GM18508 (cell line): Measurements from ENCODE around the gene CRISPLD2.

ENCODE experiments used
- ATAC-seq: cut with Tn5 transposase; IDR thresholded peaks from one replicate; pipeline ENCODE4 v1.9.1; 2021; ENCODE audit warnings: moderate number of reproducible peaks; ENCODE audit not compliant: insufficient read depth, unreplicated experiment

The CRISPLD2 gene

DNA sequence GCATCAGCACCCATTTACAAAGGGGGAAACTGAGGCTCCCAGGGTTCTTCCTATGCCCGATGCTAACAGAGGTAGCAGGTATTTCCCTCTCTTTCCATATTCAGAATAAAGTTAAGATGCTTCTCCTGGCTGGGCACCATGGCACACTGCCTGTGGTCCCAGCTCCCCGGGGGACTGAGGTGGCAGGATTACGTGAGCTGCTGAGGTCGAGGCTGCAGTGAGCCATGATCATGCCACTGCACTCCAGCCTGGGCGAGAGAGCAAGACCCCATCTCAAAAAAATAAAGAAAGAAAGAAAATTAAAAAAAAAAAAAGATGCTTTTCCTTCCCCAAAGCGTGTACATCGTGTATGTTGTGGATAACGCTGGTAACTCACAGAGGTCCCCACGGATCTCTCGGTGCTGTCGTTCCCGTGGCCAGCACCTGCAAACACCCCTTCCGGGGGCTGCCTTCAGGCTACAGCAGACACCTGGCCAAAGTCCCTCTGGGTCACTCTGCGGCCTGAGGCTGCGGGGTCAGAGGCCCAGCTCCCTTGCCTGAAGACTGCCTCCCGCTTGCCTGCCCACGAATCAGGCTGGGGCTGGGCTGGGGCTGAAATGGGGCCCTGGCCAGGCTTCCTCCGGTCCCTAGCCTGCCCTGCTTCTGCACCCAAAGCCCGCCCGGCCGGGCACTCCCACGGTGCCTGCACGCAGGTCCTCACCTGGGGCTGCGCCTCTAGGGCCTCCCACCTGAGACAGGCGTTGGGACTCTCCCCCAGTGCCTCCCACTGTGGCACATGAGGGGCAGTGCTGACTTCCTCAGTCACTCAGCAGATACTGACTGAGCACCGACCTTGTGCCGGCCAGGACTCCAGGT is 128.4 kb downstream of the CRISPLD2 start:
- no peak for ATAC-seq

DNA sequence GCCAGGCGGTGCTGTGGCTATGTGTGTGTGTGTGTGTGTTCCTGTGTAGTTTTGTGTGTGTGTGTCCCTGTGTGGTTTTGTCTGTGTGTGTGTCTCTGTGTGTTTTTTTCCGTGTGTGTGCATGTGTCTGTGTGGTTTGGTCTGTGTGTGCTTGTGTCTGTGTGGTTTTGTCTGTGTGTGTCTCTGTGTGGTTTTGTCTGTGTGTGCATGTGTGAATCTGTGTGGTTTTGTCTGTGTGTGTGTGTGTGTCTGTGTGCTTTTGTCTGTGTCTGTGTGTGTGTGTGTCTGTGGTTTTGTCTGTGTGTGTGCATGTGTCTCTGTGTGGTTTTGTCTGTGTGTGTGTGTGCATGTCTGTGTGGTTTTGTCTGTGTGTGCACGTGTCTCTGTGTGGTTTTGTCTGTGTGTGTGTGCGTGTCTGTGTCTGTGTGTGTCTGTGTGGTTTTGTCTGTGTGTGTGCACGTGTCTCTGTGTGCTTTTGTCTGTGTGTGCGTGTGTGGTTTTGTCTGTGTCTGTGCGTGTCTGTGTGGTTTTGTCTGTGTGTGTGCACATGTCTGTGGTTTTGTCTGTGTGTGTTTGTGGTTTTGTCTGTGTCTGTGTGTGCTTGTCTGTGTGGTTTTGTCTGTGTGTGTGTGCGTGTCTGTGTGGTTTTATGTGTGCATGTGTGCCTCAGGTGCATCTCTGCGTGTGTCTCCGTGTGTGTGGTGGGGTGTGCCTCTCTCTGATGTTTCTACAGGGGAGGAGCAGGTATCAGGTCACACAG is 129.2 kb downstream of the CRISPLD2 start:
- no peak for ATAC-seq

DNA sequence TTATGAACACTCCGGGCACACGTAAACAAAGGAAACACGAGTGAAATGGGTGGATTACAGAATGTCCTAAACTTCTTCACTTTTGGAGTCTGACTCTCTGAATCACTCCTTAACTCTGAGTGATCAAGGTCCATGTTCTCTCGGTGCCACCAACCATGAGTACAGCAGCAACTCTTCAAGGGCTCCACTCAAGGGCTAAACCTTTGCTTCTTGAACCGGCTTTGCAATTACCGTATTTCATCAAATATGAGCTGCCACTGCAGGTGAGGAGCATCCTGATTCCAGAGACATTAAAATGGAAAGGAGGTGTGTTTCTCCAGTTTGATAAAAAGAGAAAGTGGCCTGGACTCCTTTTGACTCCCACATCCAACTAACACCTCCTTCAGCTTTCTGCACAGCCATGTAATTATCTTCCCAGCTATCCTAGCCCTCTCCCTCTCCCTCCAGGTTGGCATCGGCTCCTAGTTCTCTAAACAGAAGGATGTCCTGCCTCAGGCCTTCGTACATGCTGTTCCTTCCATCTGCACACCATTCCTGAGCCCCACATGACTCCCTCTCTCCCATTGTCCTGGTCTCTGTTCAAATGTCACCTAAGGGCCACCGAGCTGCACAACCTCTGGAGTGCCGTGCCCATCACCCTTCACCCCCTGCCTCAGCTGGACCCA is 130.1 kb downstream of the CRISPLD2 start:
- ATAC-seq, result no peak

DNA sequence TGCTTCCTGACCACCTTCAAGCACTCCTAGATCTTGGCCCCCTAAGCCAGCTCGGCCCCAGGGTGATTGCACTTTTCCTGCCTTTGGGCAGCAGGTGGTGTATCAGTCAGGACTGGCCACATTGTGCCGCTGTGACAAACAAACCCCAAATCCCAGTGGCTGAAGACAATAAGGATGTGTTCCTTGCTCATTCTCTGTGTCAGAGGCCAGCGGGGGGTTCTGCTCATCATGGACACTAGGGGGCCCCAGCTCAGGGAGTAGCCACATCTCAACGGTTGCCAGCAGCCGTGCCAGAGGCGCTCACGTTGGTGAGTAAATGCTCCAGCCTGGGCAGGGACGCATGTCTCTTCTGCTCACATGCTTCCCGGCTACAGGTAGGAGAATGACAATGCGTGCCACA is 131.1 kb downstream of the CRISPLD2 start:
- no peak for ATAC-seq

DNA sequence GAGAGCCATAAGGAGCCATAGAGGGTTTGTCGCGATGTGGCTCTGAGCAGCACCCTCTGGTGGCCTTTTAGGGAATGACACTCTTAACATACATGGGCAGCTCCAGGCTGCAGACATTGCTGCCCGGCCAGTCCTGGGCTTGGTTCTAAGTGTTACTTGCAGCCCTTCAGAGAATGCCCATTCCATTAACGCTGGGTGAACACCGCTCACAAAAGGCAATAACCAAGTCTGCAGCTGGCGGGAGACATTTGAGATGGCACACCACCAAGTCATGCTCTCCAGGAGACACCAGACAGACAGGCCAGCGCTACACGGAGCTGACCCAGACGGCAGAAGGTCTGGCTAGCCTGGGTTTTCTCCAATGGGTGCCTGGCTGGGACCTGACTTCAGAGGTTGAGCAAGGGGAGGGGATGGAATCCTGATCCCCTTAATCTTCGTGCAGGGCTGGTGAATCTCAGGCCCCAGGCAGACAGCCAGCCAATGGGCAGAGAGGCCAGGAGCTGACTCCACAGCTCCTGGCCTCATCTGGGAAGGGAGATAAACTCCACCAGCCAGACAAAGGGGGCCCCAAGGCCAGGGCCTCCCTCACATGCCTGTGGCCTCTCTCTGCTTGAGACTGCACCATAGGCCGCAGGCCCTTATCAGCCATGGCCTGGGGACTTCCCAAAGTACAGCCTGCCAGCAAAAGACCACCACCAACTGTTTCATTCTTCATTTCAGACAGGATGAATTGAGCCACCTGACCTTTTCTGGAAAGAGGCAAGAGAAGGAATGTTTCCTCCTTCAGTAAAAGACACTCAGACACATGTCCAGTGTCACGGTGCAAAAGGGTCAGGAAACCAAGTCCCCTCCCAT is 132.8 kb downstream of the CRISPLD2 start:
- ATAC-seq, result no peak

DNA sequence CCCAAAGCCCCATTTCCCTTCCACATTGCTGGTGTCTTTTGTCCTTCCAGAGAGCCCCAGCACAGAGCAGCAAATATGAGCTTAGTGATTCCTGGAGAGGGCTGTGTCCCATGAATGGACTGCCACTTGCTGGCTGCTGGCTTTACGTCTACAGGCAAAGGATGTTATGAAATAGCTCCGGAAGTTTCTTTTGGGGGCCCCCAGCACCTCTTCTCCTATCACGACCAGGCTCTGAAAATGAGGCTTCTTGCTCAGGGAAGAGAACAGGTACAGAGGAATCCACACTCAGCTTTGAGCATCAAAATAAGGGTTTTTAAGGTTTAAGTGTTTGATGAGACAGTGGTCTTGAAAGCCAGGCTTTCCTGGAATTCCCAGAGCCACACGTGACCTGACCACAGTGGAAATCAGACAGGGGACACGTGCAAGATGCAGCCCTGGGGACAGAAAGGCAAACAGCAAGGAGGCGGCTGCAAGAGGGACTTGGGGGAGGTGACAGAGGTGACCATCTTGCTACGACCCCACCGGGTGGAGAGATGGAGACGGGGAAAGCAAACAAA is 133.5 kb downstream of the CRISPLD2 start:
- no peak for ATAC-seq

DNA sequence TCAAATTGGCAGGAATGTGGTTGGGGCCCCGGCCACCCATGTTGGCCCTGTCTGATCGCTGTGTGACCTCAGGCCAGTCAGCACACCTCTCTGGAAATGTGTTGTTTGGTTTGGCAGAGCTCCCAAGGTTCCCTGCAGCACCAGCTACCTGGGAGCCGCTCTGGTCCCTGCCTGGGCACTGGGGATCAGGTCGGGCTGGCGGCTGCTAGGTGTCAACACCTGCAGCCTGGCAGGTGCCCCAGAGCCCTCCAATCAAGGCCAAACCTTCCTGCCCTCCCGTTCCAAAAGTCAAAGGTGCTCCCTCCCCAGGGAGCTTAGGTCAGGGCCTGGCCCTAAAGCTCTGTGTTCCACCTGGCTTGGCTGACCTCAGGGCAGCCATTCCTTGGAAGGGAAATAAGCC is 135.6 kb downstream of the CRISPLD2 start:
- no peak for ATAC-seq

DNA sequence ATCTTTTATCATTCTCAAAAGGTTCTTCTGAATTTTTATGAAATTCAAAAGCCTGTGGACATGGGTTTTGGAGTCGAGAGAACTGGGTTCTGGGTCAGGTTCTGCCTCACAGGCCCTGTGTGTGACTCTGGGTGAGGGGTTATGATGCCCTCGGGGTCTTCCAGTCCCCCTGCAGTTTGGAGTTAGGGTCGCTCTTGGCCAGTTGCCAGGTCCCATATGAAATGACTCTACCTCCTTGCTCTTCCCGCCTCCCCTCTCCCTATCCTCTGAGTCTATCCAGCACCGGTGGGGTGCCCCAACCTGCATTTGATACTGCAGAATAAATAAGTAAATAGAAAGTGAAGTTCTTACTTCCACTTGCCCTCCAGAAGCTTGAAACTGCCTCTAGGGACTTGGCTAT is 137.4 kb downstream of the CRISPLD2 start:
- ATAC-seq, result no peak

DNA sequence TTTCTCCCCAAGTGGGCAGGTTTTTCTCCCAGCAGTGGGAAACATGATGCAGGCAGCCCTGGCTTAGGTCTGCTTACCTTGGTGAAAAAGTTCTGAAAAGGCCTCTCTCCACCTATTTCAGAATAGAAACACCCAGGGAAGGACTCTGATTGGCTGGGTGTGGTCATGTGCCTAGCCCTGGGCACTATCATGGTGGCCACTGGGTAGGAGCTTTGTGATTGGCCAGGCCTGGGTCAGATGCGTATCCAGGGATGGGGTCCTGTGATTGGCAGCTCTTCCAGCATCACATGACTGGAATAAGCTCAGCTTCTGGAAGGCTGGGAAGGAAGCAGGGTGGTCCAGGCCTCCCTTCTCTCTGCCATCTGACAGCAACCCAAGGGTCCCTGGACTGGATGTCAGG is 138.0 kb downstream of the CRISPLD2 start:
- no peak for ATAC-seq
